ENCODE data around the gene PTPRD. TPM values are rescaled to one million over a fixed set of nuclear protein-coding genes. Genes with fewer than 3 reads are reported as not detected.
A peak's percentile ranks its signal among the peaks of the same experiment; 100 is the strongest.

PTPRD gene
- total RNA-seq, 2 donors from 2014 or later: 97.4 to 101 TPM

GRCh38 chr9:9612755-9613154, 1000.0 kb downstream of the PTPRD start:
- no peak overlapping the region for H3K27ac Mint-ChIP-seq
- Histone ChIP-seq H3K4me3 (ENCODE audit: low read length) (no peak overlapping the region), H3K9me3 (ENCODE audit: control insufficient read depth, low read length) (no peaks in the 10 kb centered on the region), H3K36me3 (ENCODE audit: control insufficient read depth, insufficient read depth, low read length) (no peaks in the 10 kb centered on the region), H3K9ac (ENCODE audit: extremely low read depth, low read length, poor library complexity, severe bottlenecking) (no peak overlapping the region), H3K27ac (ENCODE audit: low read depth, low read length) (no peak overlapping the region), H3K4me1 (ENCODE audit: control insufficient read depth, insufficient read depth, low read length) (no peaks in the 10 kb centered on the region), H3K27me3 (ENCODE audit: control insufficient read depth, insufficient read depth, low read length, poor library complexity, severe bottlenecking) (no peaks in the 10 kb centered on the region)
- H3K4me1 Mint-ChIP-seq: no peaks in the 10 kb centered on the region
- no peaks in the 10 kb centered on the region for H3K9me3 Mint-ChIP-seq
- no peaks in the 10 kb centered on the region for H3K36me3 Mint-ChIP-seq (ENCODE audit: low read depth)
- H3K4me3 Mint-ChIP-seq: no peak overlapping the region
- no peak for DNase-seq
- WGBS, 2 experiments (ENCODE audit: insufficient coverage in 1 of 2, insufficient read length in 1 of 2): 86% methylated on average over 2 of the region's 2 CpGs; no CpG with 5 or more reads in 1 of the 2 experiments
- no peaks in the 10 kb centered on the region for H3K27me3 Mint-ChIP-seq (ENCODE audit: insufficient read depth)
- TF ChIP-seq CTCF (conservative IDR thresholded peaks at IDR 0.05): no peak

- H3K27me3 Mint-ChIP-seq (ENCODE audit: insufficient read depth): no peaks in the 10 kb centered on the region
- H3K4me1 ChIP-seq (ENCODE audit: control insufficient read depth, insufficient read depth, low read length): no peaks in the 10 kb centered on the region
- no peaks in the 10 kb centered on the region for H3K4me1 Mint-ChIP-seq
- H3K27ac ChIP-seq (ENCODE audit: low read depth, low read length): peak overlapping the region; percentile 2
- no peak overlapping the region for H3K4me3 ChIP-seq (ENCODE audit: low read length)
- H3K4me3 Mint-ChIP-seq: no peak overlapping the region
- no peaks in the 10 kb centered on the region for H3K9me3 ChIP-seq (ENCODE audit: control insufficient read depth, low read length)
- H3K27ac Mint-ChIP-seq: no peak overlapping the region
- no peak overlapping the region for H3K9ac ChIP-seq (ENCODE audit: extremely low read depth, low read length, poor library complexity, severe bottlenecking)
- WGBS, 2 experiments (ENCODE audit: insufficient coverage in 1 of 2, insufficient read length in 1 of 2): 83 to 89% methylated on average over 2 to 3 of the region's 3 CpGs
- H3K36me3 ChIP-seq (ENCODE audit: control insufficient read depth, insufficient read depth, low read length): no peaks in the 10 kb centered on the region
- no peak for DNase-seq
- no peaks in the 10 kb centered on the region for H3K9me3 Mint-ChIP-seq
- H3K27me3 ChIP-seq (ENCODE audit: control insufficient read depth, insufficient read depth, low read length, poor library complexity, severe bottlenecking): no peaks in the 10 kb centered on the region
- no peaks in the 10 kb centered on the region for H3K36me3 Mint-ChIP-seq (ENCODE audit: low read depth)
- TF ChIP-seq CTCF (conservative IDR thresholded peaks at IDR 0.05): no peak
These were observed 1000.5 kb downstream of the PTPRD start for GRCh38 chr9:9612270-9612669.

- Histone ChIP-seq H3K36me3 (ENCODE audit: control insufficient read depth, insufficient read depth, low read length) (no peaks in the 10 kb centered on the region), H3K9ac (ENCODE audit: extremely low read depth, low read length, poor library complexity, severe bottlenecking) (no peak overlapping the region), H3K4me3 (ENCODE audit: low read length) (no peak overlapping the region), H3K27me3 (ENCODE audit: control insufficient read depth, insufficient read depth, low read length, poor library complexity, severe bottlenecking) (no peaks in the 10 kb centered on the region), H3K9me3 (ENCODE audit: control insufficient read depth, low read length) (no peaks in the 10 kb centered on the region), H3K4me1 (ENCODE audit: control insufficient read depth, insufficient read depth, low read length) (no peaks in the 10 kb centered on the region), H3K27ac (ENCODE audit: low read depth, low read length) (no peak overlapping the region)
- no peak for DNase-seq
- H3K4me3 Mint-ChIP-seq: no peak overlapping the region
- peaks cover 4% of the 10 kb centered on the region for H3K4me1 Mint-ChIP-seq
- H3K27ac Mint-ChIP-seq: no peak overlapping the region
- H3K27me3 Mint-ChIP-seq (ENCODE audit: insufficient read depth): no peaks in the 10 kb centered on the region
- TF ChIP-seq CTCF (conservative IDR thresholded peaks at IDR 0.05): no peak
- 63 to 87% methylated on average over 3 to 4 of the region's 4 CpGs for WGBS, 2 experiments (ENCODE audit: insufficient coverage in 1 of 2, insufficient read length in 1 of 2)
- no peaks in the 10 kb centered on the region for H3K36me3 Mint-ChIP-seq (ENCODE audit: low read depth)
- H3K9me3 Mint-ChIP-seq: no peaks in the 10 kb centered on the region
These were observed 1007.1 kb downstream of the PTPRD start for GRCh38 chr9:9605681-9606080.

Measured in endodermal cell (in vitro differentiated cells).